Nephron (organoid): Measurements from ENCODE around the gene EFCAB11.

Experiments
- H3K27ac Mint-ChIP-seq, 3 experiments: 2 replicates each; pipeline ENCODE4 v1.8.0; 2020; ENCODE audit warnings: mixed read lengths in 3 of 3, mild to moderate bottlenecking in 2 of 3, moderate library complexity in 1 of 3
- H3K27me3 Mint-ChIP-seq: 2 replicates; pipeline ENCODE4 v1.8.0; 2021; ENCODE audit warnings: low read depth, mild to moderate bottlenecking, moderate library complexity, mixed read lengths
- H3K36me3 Mint-ChIP-seq: 2 replicates; pipeline ENCODE4 v1.8.0; 2020; ENCODE audit warnings: low read depth, mixed read lengths
- H3K4me1 Mint-ChIP-seq: 2 replicates; pipeline ENCODE4 v1.8.0; 2020; ENCODE audit warnings: mixed read lengths
- H3K4me3 Mint-ChIP-seq, 3 experiments: 2 replicates each; pipeline ENCODE4 v1.8.0; 2020; ENCODE audit warnings: mild to moderate bottlenecking in 3 of 3, mixed read lengths in 3 of 3, moderate library complexity in 2 of 3
- H3K9me3 Mint-ChIP-seq: 2 replicates; pipeline ENCODE4 v1.8.0; 2020; ENCODE audit warnings: mixed read lengths
- TF ChIP-seq, protein P1 (sequence below), 3 experiments: fragments of 200-600 bp; sonication (generic); IDR thresholded peaks; one replicate each; pipeline ENCODE4 v1.5.0; 2021; ENCODE audit warnings: antibody characterized with exemption in 3 of 3; ENCODE audit not compliant: unreplicated experiment in 3 of 3

The EFCAB11 gene

DNA sequence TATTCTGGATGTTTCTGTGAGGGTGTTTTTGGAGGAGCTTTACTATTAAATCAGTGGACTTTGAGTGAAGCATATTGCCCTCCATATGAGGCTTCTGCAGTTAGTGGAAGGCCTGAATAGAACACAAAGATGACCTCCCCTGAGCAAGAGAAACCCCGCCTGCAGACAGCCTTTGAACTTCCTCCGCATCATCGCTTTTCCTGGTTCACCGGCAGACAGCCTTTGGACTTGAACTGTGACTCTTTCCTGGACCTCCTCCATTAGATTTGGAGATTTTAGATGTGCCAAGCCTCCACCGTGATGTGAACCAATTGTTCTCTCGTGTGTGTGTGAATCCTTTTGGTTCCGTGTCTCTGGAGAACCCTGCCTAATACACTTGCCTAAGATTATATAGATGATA lies 208.4 kb downstream of the EFCAB11 start:
- Mint-ChIP-seq H3K27ac (no peak overlapping the region), H3K9me3 (peaks cover 18% of the 10 kb centered on the region), H3K4me1 (no peaks in the 10 kb centered on the region), H3K4me3 (no peak overlapping the region), H3K36me3 (peaks cover 4% of the 10 kb centered on the region), H3K27me3 (no peaks in the 10 kb centered on the region)
- TF ChIP-seq, protein P1, sequence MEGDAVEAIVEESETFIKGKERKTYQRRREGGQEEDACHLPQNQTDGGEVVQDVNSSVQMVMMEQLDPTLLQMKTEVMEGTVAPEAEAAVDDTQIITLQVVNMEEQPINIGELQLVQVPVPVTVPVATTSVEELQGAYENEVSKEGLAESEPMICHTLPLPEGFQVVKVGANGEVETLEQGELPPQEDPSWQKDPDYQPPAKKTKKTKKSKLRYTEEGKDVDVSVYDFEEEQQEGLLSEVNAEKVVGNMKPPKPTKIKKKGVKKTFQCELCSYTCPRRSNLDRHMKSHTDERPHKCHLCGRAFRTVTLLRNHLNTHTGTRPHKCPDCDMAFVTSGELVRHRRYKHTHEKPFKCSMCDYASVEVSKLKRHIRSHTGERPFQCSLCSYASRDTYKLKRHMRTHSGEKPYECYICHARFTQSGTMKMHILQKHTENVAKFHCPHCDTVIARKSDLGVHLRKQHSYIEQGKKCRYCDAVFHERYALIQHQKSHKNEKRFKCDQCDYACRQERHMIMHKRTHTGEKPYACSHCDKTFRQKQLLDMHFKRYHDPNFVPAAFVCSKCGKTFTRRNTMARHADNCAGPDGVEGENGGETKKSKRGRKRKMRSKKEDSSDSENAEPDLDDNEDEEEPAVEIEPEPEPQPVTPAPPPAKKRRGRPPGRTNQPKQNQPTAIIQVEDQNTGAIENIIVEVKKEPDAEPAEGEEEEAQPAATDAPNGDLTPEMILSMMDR (IDR thresholded peaks at IDR 0.05; ENCODE audit: unreplicated experiment in 3 of 3), result no peak
